GM10266 (cell line): ENCODE data around the gene PRLR.

Experiments used
- DNase-seq: peaks from one replicate; pipeline ENCODE4 v3.0.0; 2012; ENCODE audit errors: extremely low spot score
- TF ChIP-seq, protein P1 (sequence below): IDR thresholded peaks from 2 replicates; pipeline ENCODE4 v1.5.1; 2012; ENCODE audit warnings: mild to moderate bottlenecking, low read depth; ENCODE audit not compliant: control insufficient read depth, insufficient read depth; ENCODE audit errors: missing control alignments

Gene PRLR

DNA sequence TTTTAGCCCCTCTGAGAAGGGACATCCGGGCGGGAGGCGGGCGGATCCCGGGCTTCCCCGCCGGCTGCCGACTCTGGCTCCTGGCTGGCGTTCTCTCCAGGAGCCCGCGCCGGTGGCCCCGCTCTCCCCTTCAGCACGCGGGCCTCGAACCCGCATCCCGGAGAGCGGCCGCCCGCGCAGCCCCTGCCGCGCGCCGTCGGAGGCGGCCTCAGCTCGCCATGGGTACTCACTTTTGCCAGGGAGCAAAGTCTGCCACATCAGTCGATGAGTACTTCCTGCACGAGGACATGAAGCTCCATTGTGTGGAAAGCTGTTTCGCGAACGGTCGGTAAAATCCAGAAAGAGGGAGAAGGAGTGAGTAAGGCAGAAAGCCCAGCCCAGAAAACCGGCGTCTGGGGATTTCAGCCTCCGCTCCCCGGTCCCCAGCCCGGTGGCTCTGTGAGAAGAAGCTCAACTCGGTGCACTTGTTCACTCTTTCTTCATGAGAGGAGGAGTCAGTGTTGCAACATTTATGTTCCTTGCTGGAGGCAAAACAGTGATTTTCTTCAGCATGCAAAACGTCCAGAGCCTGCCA is at the start of gene PRLR:
Gene PRLR, minus strand, starts transcription at position 450 of the 574 bp plus-strand sequence. CDS start 140,867 bp downstream, outside the sequence.
- TF ChIP-seq, protein P1, sequence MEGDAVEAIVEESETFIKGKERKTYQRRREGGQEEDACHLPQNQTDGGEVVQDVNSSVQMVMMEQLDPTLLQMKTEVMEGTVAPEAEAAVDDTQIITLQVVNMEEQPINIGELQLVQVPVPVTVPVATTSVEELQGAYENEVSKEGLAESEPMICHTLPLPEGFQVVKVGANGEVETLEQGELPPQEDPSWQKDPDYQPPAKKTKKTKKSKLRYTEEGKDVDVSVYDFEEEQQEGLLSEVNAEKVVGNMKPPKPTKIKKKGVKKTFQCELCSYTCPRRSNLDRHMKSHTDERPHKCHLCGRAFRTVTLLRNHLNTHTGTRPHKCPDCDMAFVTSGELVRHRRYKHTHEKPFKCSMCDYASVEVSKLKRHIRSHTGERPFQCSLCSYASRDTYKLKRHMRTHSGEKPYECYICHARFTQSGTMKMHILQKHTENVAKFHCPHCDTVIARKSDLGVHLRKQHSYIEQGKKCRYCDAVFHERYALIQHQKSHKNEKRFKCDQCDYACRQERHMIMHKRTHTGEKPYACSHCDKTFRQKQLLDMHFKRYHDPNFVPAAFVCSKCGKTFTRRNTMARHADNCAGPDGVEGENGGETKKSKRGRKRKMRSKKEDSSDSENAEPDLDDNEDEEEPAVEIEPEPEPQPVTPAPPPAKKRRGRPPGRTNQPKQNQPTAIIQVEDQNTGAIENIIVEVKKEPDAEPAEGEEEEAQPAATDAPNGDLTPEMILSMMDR = no peak
- peak; percentile 39 for DNase-seq

DNA sequence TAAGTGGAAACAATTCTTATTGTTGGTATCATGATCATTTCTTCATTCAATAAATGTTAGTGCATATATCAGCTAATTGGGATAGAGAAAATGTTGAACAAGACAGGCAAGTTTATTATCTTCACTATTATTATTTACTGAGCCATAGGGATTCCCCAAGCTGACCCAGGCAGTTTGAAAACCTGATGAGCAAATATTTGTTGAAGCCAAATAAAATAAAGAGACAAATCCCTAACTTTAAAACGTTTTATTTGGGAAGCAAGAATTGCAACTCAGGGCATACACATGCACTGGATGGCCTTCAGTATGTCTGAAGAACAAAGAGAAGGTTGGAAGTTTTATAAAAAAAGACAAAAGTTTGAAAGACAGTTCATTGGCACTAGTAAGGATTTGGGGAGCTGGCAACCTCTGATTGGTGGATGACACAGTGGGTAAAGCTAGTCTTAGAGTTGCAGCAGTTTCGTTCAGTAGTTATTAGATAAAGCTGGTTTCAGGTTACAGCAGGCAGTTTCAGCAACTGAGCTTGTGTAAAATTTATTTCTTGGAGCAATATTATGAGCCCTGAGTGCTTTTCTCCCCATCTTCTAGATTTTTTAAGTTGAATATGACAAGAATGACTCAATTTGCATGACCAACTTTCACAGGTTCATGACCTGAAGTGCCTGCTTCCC is 44.7 kb upstream of the PRLR start:
- DNase-seq = no peak
- TF ChIP-seq, protein P1 = no peak

DNA sequence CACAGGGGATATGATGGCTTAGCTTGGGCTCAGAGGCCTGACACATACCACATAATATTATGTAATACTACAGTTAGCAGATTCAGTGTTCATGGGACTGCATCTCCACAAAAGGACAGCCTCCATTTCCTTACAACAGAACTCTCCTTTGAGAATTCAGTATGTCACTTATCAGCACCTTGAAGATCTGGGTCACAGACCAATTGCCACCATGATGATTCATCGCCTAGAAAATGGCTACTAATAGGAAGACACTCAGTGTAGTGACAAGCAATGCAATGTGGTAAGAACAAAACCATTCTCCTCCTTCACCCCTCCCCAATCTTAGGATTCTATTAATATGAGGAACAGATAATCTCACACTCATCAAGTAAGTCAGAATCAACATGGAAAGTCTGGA is 38.7 kb upstream of the PRLR start:
- no peak for DNase-seq
- TF ChIP-seq, protein P1 = no peak

DNA sequence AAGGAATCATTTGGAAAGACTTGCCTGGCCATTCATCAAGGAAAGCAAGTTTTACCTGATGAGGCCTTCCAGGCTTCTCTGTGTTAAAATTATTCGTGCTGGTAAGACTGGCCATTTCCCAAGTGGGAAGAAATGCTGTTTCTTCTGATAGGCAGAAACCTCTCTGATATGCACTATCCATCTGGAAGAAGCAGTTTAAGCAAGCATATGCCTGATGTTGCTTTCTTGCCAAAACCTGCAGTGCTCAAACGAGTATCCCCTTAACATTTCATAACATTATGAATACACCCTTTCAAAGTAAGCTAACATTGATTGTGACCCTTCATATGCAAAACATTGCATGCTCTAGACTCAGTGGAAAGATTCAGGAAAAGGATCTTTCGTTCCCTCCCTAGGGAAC is 36.0 kb upstream of the PRLR start:
- TF ChIP-seq, protein P1 = no peak
- DNase-seq = no peak

DNA sequence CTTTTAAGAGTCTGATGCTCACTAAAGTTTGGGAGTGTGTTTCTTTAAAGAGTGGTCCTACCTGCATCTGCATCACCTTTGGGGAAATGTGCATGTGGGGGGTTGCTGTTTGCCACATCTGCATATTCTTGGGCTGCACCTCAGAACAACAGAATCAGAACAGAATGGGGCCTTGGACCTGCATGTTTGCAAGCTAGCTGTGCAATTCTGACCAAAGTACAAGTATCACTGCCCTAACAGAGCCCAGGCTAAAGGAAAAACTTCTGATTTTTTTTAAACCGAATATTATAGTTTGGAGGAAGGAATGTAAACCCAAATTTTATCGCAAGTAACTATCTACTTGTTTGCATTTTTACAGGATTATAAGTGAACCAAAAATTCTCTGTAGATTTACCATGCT is 34.2 kb upstream of the PRLR start:
- TF ChIP-seq, protein P1 = no peak

GRCh38 chr5:35263266-35263877 is 33.1 kb upstream of the PRLR start:
- TF ChIP-seq, protein P1 = no peak
- no peak for DNase-seq

More for the DNA sequence above, 34.2 kb upstream of the PRLR start:
- no peak for DNase-seq

GRCh38 chr5:35253582-35253981 is 23.3 kb upstream of the PRLR start:
- TF ChIP-seq, protein P1 = no peak
- DNase-seq = no peak
